ENCODE data around the gene GCGR. TPM values are rescaled to one million over a fixed set of nuclear protein-coding genes. Genes with fewer than 3 reads are reported as not detected.

Gene GCGR
- total RNA-seq, 3 donors from 2014 or later (not counting 1 experiment from before 2014, with no cell fraction given), result not detected

- no peak overlapping the region for H3K27ac Mint-ChIP-seq
- no peak overlapping the region for H3K27ac ChIP-seq (ENCODE audit: low read length)
- ATAC-seq (no peak), DNase-seq (no peak)
- no peaks in the 10 kb centered on the region for H3K4me1 Mint-ChIP-seq
- H3K27me3 Mint-ChIP-seq (ENCODE audit: low read depth in 2 of 2), result no peaks in the 10 kb centered on the region
- no peaks in the 10 kb centered on the region for H3K9me3 ChIP-seq (ENCODE audit: control insufficient read depth, insufficient read depth, low read length)
- no peak overlapping the region for H3K4me3 Mint-ChIP-seq
- no peaks in the 10 kb centered on the region for H3K4me1 ChIP-seq (ENCODE audit: control insufficient read depth, insufficient read depth, low read length)
- no peak for TF ChIP-seq CTCF (IDR thresholded peaks at IDR 0.05)
- peaks cover 55% of the 10 kb centered on the region for H3K36me3 ChIP-seq (ENCODE audit: control insufficient read depth, insufficient read depth, low read length)
- intact Hi-C loops (cut with micrococcal nuclease), result no loop called here
- H3K9me3 Mint-ChIP-seq, result no peaks in the 10 kb centered on the region
- WGBS (ENCODE audit: insufficient coverage), result 94% methylated on average over 30 of the region's 30 CpGs
- no peaks in the 10 kb centered on the region for H3K27me3 ChIP-seq (ENCODE audit: control insufficient read depth, insufficient read depth, low read length)
- H3K4me3 ChIP-seq (ENCODE audit: low read length), result no peak overlapping the region
- no peaks in the 10 kb centered on the region for H3K36me3 Mint-ChIP-seq
Observed at GRCh38 chr17:81843713-81844326, 39.9 kb downstream of the GCGR start.

- Histone ChIP-seq H3K27me3 (ENCODE audit: control insufficient read depth, insufficient read depth, low read length) (no peaks in the 10 kb centered on the region), H3K36me3 (ENCODE audit: control insufficient read depth, insufficient read depth, low read length) (peaks cover 55% of the 10 kb centered on the region), H3K9me3 (ENCODE audit: control insufficient read depth, insufficient read depth, low read length) (no peaks in the 10 kb centered on the region), H3K4me3 (ENCODE audit: low read length) (no peak overlapping the region), H3K4me1 (ENCODE audit: control insufficient read depth, insufficient read depth, low read length) (no peaks in the 10 kb centered on the region), H3K27ac (ENCODE audit: low read length) (no peak overlapping the region)
- H3K4me1 Mint-ChIP-seq, result no peaks in the 10 kb centered on the region
- no peak overlapping the region for H3K4me3 Mint-ChIP-seq
- DNase-seq (no peak), ATAC-seq (peak in 1 of 3 donors; percentile 15)
- peak overlapping the region in 1 of 2 donors; percentile 66 for H3K27ac Mint-ChIP-seq
- intact Hi-C loops (cut with micrococcal nuclease), result no loop called here
- H3K9me3 Mint-ChIP-seq, result no peaks in the 10 kb centered on the region
- TF ChIP-seq CTCF (IDR thresholded peaks at IDR 0.05), result no peak
- no peaks in the 10 kb centered on the region for H3K27me3 Mint-ChIP-seq (ENCODE audit: low read depth in 2 of 2)
- WGBS (ENCODE audit: insufficient coverage), result 97% methylated on average over 14 of the region's 14 CpGs
- H3K36me3 Mint-ChIP-seq, result no peaks in the 10 kb centered on the region
Observed at GRCh38 chr17:81844327-81844851, 40.4 kb downstream of the GCGR start.

GRCh38 chr17:81844887-81845286 lies 40.9 kb downstream of the GCGR start:
- Histone ChIP-seq H3K9me3 (ENCODE audit: control insufficient read depth, insufficient read depth, low read length) (no peaks in the 10 kb centered on the region), H3K36me3 (ENCODE audit: control insufficient read depth, insufficient read depth, low read length) (peaks cover 55% of the 10 kb centered on the region), H3K27me3 (ENCODE audit: control insufficient read depth, insufficient read depth, low read length) (no peaks in the 10 kb centered on the region), H3K4me1 (ENCODE audit: control insufficient read depth, insufficient read depth, low read length) (no peaks in the 10 kb centered on the region), H3K27ac (ENCODE audit: low read length) (no peak overlapping the region), H3K4me3 (ENCODE audit: low read length) (no peak overlapping the region)
- H3K4me3 Mint-ChIP-seq, result no peak overlapping the region
- H3K36me3 Mint-ChIP-seq, result no peaks in the 10 kb centered on the region
- H3K4me1 Mint-ChIP-seq, result no peaks in the 10 kb centered on the region
- ATAC-seq (no peak), DNase-seq (no peak)
- peak overlapping the region in 1 of 2 donors; percentile 66 for H3K27ac Mint-ChIP-seq
- WGBS (ENCODE audit: insufficient coverage), result 96% methylated on average over 13 of the region's 13 CpGs
- intact Hi-C loops (cut with micrococcal nuclease), result no loop called here
- H3K9me3 Mint-ChIP-seq, result no peaks in the 10 kb centered on the region
- TF ChIP-seq CTCF (IDR thresholded peaks at IDR 0.05), result no peak
- no peaks in the 10 kb centered on the region for H3K27me3 Mint-ChIP-seq (ENCODE audit: low read depth in 2 of 2)

- TF ChIP-seq CTCF (IDR thresholded peaks at IDR 0.05), result no peak
- Mint-ChIP-seq H3K4me3 (no peak overlapping the region), H3K27me3 (ENCODE audit: low read depth in 2 of 2) (no peaks in the 10 kb centered on the region), H3K27ac (no peak overlapping the region), H3K36me3 (no peaks in the 10 kb centered on the region), H3K4me1 (no peaks in the 10 kb centered on the region), H3K9me3 (no peaks in the 10 kb centered on the region)
- Histone ChIP-seq H3K27ac (ENCODE audit: low read length) (no peak overlapping the region), H3K4me1 (ENCODE audit: control insufficient read depth, insufficient read depth, low read length) (no peaks in the 10 kb centered on the region), H3K4me3 (ENCODE audit: low read length) (no peak overlapping the region), H3K27me3 (ENCODE audit: control insufficient read depth, insufficient read depth, low read length) (no peaks in the 10 kb centered on the region), H3K9me3 (ENCODE audit: control insufficient read depth, insufficient read depth, low read length) (no peaks in the 10 kb centered on the region), H3K36me3 (ENCODE audit: control insufficient read depth, insufficient read depth, low read length) (peaks cover 55% of the 10 kb centered on the region)
- DNase-seq (no peak), ATAC-seq (no peak)
- WGBS (ENCODE audit: insufficient coverage), result 98% methylated on average over 13 of the region's 13 CpGs
- intact Hi-C loops (cut with micrococcal nuclease), result no loop called here
Observed at GRCh38 chr17:81845361-81845760, 41.4 kb downstream of the GCGR start.
